GM12801 (cell line): Measurements from ENCODE around the gene SAT1.

Source experiments
- CTCF ChIP-seq: IDR thresholded peaks from one replicate; pipeline ENCODE4 v1.5.1; 2011; ENCODE audit warnings: control low read depth; ENCODE audit not compliant: insufficient read length; ENCODE audit errors: extremely low read depth

Gene SAT1

GRCh38 chrX:23782863-23783588, at the start of gene SAT1:
Gene SAT1, plus strand, starts transcription at chrX:23783173. Its CDS starts 179 bp downstream, at chrX:23783352.
- TF ChIP-seq CTCF, result no peak

GRCh38 chrX:23736030-23736429, 46.9 kb upstream of the SAT1 start:
- no peak for TF ChIP-seq CTCF

DNA sequence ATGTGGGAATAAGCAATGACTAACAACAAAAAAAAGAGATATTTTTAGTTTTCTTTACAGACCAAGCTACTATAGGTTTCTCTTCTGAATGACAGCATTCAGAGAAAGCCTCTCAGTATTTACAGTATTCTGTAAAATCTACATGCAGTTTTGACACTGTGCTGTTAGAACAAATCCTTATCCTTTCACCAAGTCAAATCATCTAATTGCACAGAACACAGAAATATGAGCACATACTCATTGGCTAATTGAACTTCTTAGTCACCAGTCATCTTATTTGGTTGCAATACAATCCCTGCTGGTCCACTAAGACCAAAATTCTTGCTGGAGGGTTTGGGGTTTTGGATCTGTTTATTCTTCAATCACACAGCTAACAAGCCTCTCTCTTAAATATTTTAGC, 45.6 kb upstream of the SAT1 start:
- no peak for TF ChIP-seq CTCF

DNA sequence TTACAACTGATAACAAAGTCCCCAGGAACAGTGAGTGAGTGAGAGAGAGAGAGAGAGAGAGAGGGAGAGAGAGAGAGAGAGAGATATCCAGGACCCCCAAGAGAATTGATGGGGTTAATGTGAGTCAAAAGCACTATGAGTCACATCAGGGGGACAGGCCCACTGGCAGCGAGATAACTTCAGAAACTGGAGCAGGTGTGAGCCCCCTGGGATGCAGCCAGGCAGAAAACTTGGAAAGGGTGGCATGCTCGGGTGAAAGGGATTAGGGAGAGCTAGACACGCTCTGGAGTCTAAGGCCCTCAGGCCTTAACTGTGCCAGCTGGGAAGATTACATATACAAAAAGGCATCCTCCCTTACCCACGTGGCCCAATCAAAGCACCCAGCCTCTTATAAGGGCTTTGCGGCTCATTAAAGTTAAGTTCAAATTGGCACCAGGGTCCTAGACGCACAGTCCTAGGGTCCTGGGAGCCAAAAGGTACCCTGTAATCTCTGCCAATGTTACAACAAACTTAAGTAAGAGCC, 40.7 kb upstream of the SAT1 start:
- no peak for TF ChIP-seq CTCF

DNA sequence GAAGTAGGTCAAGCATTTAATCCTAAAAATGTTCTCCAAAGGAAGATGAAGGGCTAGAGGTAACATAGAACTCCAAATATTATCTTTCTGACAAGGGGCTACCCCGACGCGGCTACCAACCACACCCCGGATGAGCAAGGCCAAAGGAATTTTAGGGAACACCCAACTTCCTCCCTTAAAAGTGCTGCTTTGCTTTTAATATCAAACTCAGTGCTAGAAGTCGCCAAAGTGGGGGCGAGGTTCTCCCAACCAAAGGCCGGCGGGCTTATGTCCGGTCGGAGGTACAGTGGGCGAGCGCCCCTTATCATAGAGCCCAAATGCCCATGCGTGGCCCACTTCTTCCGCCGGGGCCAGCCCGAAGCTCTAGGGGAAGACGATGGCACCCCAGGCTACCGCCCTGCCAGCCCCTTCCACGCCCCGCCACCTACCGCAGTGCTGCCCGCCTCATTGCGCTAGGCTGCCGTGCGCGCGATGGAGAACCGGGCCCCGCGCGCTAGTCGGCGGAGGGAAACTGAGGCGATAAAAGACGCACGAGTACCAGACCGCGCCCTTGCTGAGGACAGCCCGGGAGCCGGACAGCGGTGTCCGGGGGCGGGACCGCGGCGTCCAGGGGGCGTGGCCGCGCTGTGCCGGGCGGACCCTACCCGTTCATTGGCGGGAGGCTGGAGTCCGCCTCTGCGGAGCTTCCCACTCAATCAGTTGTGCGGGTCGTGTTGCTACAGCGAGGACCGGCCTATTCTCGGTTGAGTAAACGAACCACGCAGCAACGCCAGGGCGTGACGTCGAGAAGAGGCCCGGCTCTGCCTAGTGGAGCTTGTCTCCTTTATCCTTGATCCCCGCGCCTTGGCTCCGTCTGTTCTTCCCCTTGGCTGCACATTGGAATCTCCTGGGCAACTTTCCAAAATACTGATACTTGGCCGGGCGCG, 40.0 kb upstream of the SAT1 start, which contains the start of gene ACOT9:
TSS of gene ACOT9 (minus strand) at position 580 of the 926 bp plus-strand sequence. CDS start at position 448, 132 bp downstream.
- no peak for TF ChIP-seq CTCF

DNA sequence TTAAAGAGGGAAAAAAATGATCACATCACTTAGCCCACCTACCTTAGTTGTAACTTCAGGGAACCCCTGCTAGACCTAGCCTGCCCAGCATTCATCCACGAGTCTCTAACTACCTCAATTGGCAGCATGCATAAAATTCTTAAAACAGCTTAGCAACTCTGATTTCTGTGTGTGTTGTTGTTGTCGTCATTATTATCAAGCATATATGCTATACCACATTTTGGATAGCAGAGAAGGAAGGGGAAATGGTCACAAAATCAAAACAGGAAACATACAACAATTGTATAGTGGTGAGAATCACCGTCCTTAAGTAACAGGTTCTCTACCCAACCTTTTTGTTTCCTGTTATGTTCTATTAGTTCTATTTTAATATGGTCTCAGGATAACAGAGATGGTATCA, 37.2 kb upstream of the SAT1 start:
- TF ChIP-seq CTCF, result no peak

GRCh38 chrX:23749129-23749528, 33.8 kb upstream of the SAT1 start:
- no peak for TF ChIP-seq CTCF
